ENCODE data around the gene CTXND2.
"Not testable (repeated sequence)": the region's sequence is repeated elsewhere in the genome, so short reads cannot be mapped to it uniquely, and the experiment has no call there.

Gene CTXND2

DNA sequence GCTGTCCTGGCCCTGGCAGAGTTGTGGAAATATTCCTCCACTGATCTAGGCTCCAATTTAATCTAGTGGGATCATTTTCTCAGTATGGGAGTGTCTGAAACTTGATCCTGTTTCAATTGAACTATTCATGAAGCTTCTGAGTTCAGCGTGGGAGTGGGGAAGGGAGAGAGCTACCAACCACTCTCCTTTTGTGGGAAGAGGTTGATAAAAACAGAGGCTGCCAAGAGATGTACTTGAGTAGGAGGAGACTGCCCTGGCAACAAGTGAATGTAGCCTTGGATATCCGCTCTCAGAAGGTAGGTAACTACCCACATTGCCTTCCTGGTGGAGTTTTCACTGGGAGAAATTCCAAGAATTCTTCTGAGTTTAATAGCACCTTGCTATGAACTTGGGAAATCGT lies at the start of gene CTXND2:
CTXND2 (plus strand) TSS at position 119 of the 400 bp plus-strand sequence. CDS start 25,179 bp downstream, outside the sequence.
- DNase-seq: no peak

DNA sequence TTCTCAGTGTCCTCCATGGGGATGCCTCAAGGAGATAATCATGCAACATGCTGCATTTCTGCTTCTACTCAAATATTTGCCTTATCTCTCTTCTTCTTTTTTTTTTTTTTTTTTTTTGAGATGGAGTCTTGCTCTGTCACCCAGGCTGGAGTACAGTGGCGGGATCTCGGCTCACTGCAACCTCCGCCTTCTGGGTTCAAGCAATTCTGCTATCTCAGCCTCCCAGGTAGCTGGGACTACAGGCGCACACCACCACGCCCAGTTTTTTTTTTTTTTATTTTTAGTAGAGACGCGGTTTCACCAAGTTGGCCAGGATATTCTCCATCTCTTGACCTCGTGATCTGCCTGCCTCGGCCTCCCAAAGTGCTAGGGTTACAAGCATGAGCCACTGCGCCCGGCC lies 46.1 kb upstream of the CTXND2 start:
- not testable (repeated sequence) for DNase-seq

DNA sequence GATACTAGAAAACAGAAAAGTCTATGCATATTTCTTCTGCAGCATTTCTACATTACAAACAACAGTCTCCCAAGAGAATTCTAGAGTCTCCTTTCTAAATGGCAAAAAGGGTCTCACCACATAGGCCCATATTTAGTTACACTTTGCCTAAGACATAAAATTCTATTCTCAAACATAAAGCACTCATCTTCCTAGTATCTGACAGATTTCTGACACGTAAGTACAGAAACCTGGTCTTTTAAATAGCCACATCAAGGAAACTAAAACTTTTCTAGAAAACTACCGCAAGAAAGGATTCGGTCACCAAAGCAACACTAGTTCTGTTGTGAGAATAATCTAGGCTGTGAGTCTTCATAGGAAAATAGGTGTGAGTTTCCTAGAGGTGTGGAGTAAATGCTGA lies 45.3 kb upstream of the CTXND2 start:
- no peak for DNase-seq

GRCh38 chr1:150842343-150842742 lies 44.6 kb upstream of the CTXND2 start:
- DNase-seq: no peak

DNA sequence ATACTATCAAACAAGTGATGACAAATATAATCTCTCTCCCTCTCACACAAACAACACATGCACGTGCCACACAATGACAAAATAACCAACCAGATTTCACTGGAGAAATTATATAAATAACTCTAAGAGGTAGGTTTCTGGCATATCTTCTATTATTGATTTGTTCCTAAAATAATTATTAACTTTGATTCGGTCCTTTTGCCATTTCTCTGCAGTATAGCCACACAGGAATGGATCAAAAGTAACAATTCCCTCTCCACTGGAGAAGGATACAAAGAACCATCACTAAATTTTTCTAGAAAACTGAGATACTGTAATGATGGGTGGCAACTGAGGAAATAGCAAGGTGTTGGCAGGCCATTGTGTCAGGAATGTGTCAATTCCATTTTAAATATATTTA lies 44.0 kb upstream of the CTXND2 start:
- DNase-seq: no peak

DNA sequence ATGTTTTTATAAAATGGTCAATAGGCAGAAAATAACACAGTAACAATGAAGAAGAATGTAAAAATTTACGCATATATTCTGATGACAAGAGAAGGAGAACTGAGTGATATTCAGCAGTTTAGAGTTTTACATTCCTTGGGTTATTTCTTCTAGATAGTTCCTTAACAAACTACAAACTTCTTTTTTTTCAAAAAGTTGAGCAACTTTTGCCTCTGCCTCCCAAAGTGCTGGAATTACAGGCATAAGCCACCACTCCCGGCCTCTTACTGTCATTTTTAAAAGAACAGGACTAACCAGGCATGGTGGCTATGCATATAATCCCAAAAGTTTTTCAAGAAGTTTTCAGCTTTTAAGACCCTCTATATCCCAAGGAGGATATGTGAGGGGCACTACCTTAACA lies 43.5 kb upstream of the CTXND2 start:
- no peak for DNase-seq

- DNase-seq: no peak
These were observed 40.3 kb upstream of the CTXND2 start for GRCh38 chr1:150846473-150847146.

DNA sequence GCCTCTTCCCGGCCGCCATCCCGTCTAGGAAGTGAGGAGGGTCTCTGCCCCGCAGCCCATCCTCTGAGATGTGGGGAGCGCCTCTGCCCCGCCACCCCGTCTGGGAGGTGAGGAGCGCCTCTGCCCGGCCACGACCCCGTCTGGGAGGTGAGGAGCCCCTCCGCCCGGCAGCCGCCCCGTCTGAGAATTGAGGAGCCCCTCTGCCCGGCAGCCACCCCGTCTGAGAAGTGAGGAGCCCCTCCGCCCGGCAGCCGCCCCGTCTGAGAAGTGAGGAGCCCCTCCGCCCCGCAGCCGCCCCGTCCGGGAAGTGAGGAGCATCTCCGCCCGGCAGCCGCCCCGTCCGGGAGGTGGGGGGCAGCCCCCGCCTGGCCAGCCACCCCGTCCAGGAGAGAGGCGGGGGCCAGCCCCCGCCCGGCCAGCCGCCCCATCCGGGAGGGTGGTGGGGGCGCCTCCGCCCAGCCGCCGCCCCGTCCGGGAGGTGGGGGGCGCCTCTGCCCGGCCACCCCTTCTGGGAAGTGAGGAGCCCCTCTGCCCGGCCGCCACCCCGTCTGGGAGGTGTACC lies 36.1 kb upstream of the CTXND2 start:
- DNase-seq: not testable (repeated sequence)

DNA sequence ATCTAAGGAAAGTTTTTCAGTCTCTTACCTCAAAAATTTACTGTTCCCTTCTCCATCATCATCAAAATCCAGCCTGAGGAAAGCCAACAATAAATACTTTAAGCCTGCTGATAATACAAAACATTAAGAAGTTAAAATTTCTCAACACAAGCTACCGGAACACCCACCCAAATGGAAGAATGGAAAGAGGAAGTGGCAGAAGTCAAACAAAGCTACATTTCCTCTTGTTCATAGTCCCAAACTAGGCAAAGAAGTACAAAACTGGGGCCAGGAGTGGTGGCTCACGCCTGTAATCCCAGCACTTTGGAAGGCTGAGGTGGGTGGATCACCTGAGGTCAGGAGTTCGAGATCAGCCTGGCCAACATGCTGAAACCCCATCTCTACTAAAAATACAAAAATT lies 34.2 kb upstream of the CTXND2 start:
- not testable (repeated sequence) for DNase-seq

GRCh38 chr1:150863724-150864123 lies 23.2 kb upstream of the CTXND2 start:
- no peak for DNase-seq

- not testable (repeated sequence) for DNase-seq
These were observed 22.7 kb upstream of the CTXND2 start for GRCh38 chr1:150864200-150864599.

DNA sequence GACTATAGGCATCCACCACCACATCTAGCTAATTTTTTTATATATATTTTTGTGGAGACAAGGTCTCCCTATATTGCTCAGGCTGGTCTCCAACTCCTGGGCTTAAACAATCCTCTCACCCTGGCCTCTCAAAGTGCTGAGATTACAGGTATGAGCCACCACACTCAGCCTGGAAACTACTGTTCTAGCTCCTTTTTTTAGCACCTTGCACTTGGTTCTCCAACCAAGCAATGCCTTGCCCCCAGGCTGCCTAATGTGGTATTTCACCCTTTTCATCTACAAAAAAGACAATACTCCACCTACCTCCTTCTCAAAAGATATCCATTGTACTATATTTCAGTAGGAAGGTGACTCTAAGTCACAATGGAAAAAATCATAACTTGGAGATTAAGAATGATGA lies 17.3 kb upstream of the CTXND2 start:
- DNase-seq: no peak

DNA sequence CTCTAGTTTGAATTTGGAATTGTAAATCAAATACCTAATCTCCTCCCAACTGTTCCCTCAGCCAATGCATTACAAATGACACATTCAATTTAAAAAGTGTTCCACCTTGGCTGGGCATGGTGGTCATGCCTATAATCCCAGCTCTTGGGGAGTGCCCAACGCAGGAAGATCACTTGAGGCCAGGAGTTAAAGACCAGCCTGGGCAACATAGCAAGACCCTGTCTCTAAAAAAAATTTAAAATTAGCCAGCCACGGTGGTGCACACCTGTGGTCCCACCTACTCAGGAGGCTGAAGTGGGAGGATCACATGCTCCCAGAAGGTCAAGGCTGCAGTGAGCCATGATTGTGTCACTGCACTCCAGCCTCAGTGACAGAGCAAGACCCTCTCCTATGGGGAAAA lies 14.4 kb upstream of the CTXND2 start:
- no peak for DNase-seq

DNA sequence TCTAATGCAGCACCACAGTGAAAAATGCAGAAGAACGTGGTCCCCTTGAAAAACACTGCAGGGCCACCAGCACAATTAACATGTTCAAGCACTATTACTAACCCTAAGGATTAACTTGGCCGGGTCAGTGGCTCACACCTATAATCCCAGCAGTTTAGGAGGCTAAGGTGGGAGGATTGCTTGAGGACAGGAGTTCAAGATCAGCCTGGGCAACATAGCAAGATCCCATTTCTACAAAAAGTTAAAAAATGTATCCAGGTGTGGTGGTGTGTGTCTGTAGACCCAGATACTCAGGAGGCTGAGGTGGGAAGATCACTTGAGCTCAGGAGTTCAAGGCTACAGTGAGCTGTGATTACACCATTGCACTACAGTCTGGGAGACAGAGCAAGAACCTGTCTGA lies 13.4 kb upstream of the CTXND2 start:
- DNase-seq: no peak

- DNase-seq: no peak
These were observed 12.3 kb upstream of the CTXND2 start for GRCh38 chr1:150874455-150875196.

DNA sequence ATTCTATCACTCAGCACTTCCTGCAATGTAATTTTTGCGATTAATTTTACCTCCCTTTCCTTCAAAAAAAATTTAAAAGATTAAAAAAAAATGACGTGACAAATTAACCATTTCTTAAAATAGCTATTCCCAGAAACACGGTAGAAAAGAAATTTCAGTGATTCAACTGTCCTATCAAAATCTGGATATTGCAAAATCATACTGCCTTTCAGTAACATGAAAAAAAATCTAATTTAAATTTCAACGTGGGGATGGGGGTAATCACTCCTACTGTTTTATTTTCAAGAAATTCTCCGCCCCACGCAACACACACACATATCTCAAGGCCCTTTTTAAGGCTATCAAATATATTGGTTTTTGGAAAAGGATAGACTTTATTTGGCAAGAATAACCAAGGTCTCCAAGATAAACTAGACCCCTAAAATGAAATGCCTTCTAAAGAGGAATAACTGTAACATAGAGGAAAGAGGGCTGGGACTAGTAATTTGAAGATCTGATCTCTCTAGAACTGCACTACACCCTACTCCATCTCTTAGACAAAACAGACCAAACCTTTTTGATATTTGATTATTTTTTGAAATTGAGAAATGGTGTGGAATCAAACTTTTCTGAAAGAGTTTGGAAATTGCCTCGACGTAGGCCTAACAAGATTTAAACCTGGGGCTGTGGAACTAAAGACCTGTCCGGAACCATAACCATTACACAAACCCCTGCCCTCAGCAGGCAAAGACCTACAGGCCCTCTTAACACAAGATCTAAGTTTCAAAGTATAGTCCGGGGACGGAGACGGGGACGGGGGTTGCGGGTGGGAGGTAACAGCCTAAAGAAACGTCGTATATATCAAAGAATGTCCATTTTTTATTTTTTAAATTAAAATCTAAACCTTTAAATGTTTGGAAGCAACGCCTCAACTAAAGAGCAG lies 11.5 kb upstream of the CTXND2 start:
- no peak for DNase-seq

GRCh38 chr1:150876119-150876454 lies 10.8 kb upstream of the CTXND2 start:
- no peak for DNase-seq

DNA sequence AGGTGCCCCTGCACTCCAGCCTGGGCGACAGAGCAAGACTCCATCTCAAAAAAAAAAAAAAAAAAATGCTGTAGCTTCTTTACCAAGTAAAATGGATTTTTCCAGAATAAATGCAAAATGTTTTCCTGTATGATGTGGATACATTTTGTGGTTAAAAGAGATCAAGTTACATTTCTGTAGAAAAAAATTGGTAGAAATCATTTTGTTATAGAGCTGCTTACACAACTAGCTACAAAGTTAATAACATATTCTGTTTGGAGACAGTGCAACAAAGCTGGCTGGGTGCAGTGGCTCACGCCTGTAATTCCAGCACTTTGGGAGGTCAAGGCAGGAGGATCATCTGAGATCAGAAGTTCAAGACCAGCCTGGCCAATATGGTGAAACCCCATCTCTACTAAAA lies 8.0 kb upstream of the CTXND2 start:
- not testable (repeated sequence) for DNase-seq

GRCh38 chr1:150881331-150882070 lies 5.4 kb upstream of the CTXND2 start:
- DNase-seq: no peak

GRCh38 chr1:150883121-150883520 lies 3.8 kb upstream of the CTXND2 start:
- DNase-seq: not testable (repeated sequence)

DNA sequence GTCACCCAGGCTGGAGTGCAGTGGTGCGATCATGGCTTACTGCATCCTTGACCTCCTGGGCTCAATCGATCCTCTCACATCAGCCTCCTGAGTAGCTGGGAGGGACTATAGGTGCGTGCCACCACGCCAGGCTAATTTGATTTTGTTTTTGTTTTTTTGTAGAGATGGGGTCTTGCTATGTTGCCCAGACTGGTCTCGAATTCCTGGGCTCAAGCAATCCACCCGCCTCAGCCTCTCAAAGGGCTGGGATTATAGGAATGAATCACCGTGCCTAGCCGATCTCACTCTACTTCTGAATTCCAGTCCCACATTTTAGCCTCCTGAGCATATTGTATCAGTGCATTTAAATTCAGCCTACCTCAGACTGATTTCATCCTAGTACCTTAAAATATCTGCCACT lies 1.8 kb downstream of the CTXND2 start:
- DNase-seq: no peak

DNA sequence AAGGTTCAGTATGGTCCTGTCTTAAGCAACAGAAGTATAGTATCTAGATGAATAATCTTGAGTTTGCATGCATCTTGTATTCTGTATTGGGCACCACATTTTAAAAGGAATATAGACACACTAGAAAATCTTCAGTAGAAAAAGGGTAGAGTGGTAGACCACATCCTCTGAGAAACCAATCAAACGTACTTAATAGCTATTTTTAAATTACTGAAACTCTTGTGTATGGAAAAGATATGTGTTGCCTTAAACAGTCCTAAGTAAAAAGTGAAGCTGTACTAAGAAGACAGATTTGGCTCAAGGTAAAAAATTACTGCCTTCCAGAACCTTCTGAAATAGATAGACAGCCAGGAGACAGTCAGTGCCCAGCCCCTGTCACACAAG lies 3.1 kb downstream of the CTXND2 start:
- DNase-seq: no peak

All from NCI-H2107 (cell line).